HepG2 (cell line): Measurements from ENCODE around the gene NDEL1. TPM values are rescaled to one million over a fixed set of nuclear protein-coding genes. Genes with fewer than 3 reads are reported as not detected.

Source experiments
- ATAC-seq: fragments of 200-7000 bp; cut with Tn5 transposase; 3 replicates; pipeline ENCODE4 v1.9.1; 2020; ENCODE audit warnings: mild to moderate bottlenecking, moderate library complexity
- BruUV-seq: library from RNA; stranded (reverse); fragments of 400-500 nt; replicated peaks from 2 replicates; lab custom pipeline; 2021; lab: Mats Ljungman, UMichigan
- CTCF ChIA-PET: fragments of 300-600 bp; formaldehyde crosslinking; extraction: SDS; loops from one replicate; lab custom pipeline; 2021; ENCODE audit warnings: low total read pairs, inconsistent platforms, low intra/inter-chr PET ratio; lab: Yijun Ruan, JAX
- POLR2A ChIA-PET: fragments of 350-600 bp; sonication (Branson Sonifier 250); formaldehyde crosslinking; loops from one replicate; lab custom pipeline; 2020; ENCODE audit warnings: antibody characterized with exemption, inconsistent platforms; lab: Yijun Ruan, JAX
- DNase-seq: peaks from one replicate; pipeline ENCODE4 v3.0.0-alpha.2; 2015; ENCODE audit warnings: low spot score
- FAIRE-seq: peaks from 3 replicates; lab custom pipeline; 2011; peaks lifted over from hg19 to GRCh38; lab: Jason Lieb, UNC
- H2AFZ ChIP-seq: one replicate; pipeline ENCODE4 v1.6.1; 2011; ENCODE audit warnings: low read length, inconsistent platforms
- H3K27ac ChIP-seq: fragments of 300-600 bp; 3 replicates; pipeline ENCODE4 v1.8.0; 2011; ENCODE audit warnings: mixed run types, mild to moderate bottlenecking, mixed read lengths, low read length, inconsistent platforms; ENCODE audit not compliant: insufficient read depth; ENCODE audit errors: extremely low read length
- H3K27me3 ChIP-seq, 2 experiments: fragments of 200-600 bp in 1 of 2; 2 replicates in 1 of 2; 3 replicates in 1 of 2; pipeline versions ENCODE4 v1.6.0 to v1.8.0; 2011; ENCODE audit warnings: low read length in 2 of 2, mild to moderate bottlenecking in 2 of 2, moderate library complexity in 2 of 2, inconsistent platforms in 1 of 2; ENCODE audit not compliant: insufficient read depth in 2 of 2, control insufficient read depth in 1 of 2
- H3K36me3 ChIP-seq, 2 experiments: fragments of 200-600 bp in 1 of 2; replicated peaks in 1 of 2; 2 replicates in 1 of 2; 3 replicates in 1 of 2; pipeline versions ENCODE4 v1.5.1 to v1.8.0; 2011; ENCODE audit warnings: low read length in 2 of 2, inconsistent platforms in 1 of 2; ENCODE audit not compliant: insufficient read depth in 2 of 2, control insufficient read depth in 1 of 2
- H3K4me1 ChIP-seq: 2 replicates; pipeline ENCODE4 v1.5.1; 2012; ENCODE audit warnings: low read length, inconsistent platforms; ENCODE audit not compliant: insufficient read depth
- H3K4me2 ChIP-seq: 2 replicates; pipeline ENCODE4 v1.6.0; 2011; ENCODE audit warnings: low read depth, low read length, inconsistent platforms
- H3K4me3 ChIP-seq, 3 experiments: fragments of 200-600 bp in 1 of 3; sonication (generic), shearing (Covaris generic) in 1 of 3; replicated peaks in 1 of 3; 2 replicates each; pipeline ENCODE4 v1.5.1; 2011 to 2016; ENCODE audit warnings: low read length in 3 of 3, inconsistent platforms in 2 of 3, low read depth in 2 of 3, mild to moderate bottlenecking in 2 of 3, control low read depth in 1 of 3, mixed read lengths in 1 of 3; ENCODE audit not compliant: insufficient read depth in 1 of 3
- H3K79me2 ChIP-seq: one replicate; pipeline ENCODE4 v1.6.1; 2011; ENCODE audit warnings: low read length, inconsistent platforms; ENCODE audit not compliant: insufficient read depth
- H3K9ac ChIP-seq: 2 replicates; pipeline ENCODE4 v1.6.0; 2011; ENCODE audit warnings: mild to moderate bottlenecking, low read depth, low read length, inconsistent platforms; ENCODE audit not compliant: insufficient read depth
- H3K9me3 ChIP-seq: 2 replicates; pipeline ENCODE4 v1.5.1; 2012; ENCODE audit warnings: mild to moderate bottlenecking, low read length
- H4K20me1 ChIP-seq: 2 replicates; pipeline ENCODE4 v1.6.0; 2011; ENCODE audit warnings: inconsistent platforms, mild to moderate bottlenecking, low read length, moderate library complexity; ENCODE audit not compliant: insufficient read depth
- MBD4 ChIP-seq: IDR thresholded peaks from 2 replicates; pipeline ENCODE4 v1.6.1; 2012; ENCODE audit warnings: low read length, inconsistent platforms, borderline replicate concordance
- ZIK1 ChIP-seq: sonication (generic); formaldehyde crosslinking; IDR thresholded peaks from 2 replicates; pipeline ENCODE4 v1.5.0; 2020; ENCODE audit warnings: mild to moderate bottlenecking, low read depth, missing genetic modification reagents, borderline replicate concordance
- ZNF317 ChIP-seq: sonication (generic); formaldehyde crosslinking; IDR thresholded peaks from 2 replicates; pipeline ENCODE4 v1.5.0; 2020; ENCODE audit warnings: mild to moderate bottlenecking, missing genetic modification reagents
- ZNF589 ChIP-seq: sonication (generic); formaldehyde crosslinking; conservative IDR thresholded peaks from 2 replicates; pipeline ENCODE4 v1.8.0; 2022; ENCODE audit warnings: mild to moderate bottlenecking, moderate library complexity, missing genetic modification reagents
- ZNF747 ChIP-seq: sonication (generic); formaldehyde crosslinking; IDR thresholded peaks from 2 replicates; pipeline ENCODE4 v1.8.1; 2023; ENCODE audit warnings: missing genetic modification reagents, mild to moderate bottlenecking, borderline replicate concordance
- ZSCAN29 ChIP-seq: sonication (generic); formaldehyde crosslinking; conservative IDR thresholded peaks from 2 replicates; pipeline ENCODE4 v1.4.0; 2020; ENCODE audit warnings: mild to moderate bottlenecking, missing genetic modification reagents
- WGBS: methylation state at CpG from one replicate; pipeline ENCODE4 v1.1.6; 2017; ENCODE audit warnings: low lambda C conversion rate; 5-methylcytosine and 5-hydroxymethylcytosine counted together
- in situ Hi-C: cut with HindIII; loops from 2 replicates; pipeline ENCODE4 v1.10.0; 2017; ENCODE audit warnings: low pct_unique_long_range_greater_than_20kb; ENCODE audit not compliant: extremely low pct_ligation_motif_present
- intact Hi-C: fragments of 100-400 bp; cut with micrococcal nuclease; formaldehyde crosslinking; loops from one replicate; pipeline ENCODE4 v1.10.0; 2022; ENCODE audit not compliant: unreplicated experiment
- polyA plus RNA-seq, 8 experiments: library from polyadenylated mRNA; depleted of rRNA in 3 of 8; stranded (reverse) in 7 of 8; unstranded in 1 of 8; fragments of >200 nt; fragmentation: Illumina TruSeq in 4 of 8; extraction: Trizol in 4 of 8; gene quantifications; 2 replicates each; pipeline versions ENCODE4 v1.2.1 to v1.2.3, GENCODE V29; 2011 to 2016; ENCODE audit warnings: low read depth in 4 of 8, missing spikeins in 1 of 8, mixed read lengths in 1 of 8; ENCODE audit not compliant: insufficient read depth in 1 of 8
- total RNA-seq, 5 experiments: library from RNA; depleted of rRNA; stranded (reverse); fragments of >200 nt; fragmentation: Illumina TruSeq; extraction: Trizol; gene quantifications; 2 replicates each; pipeline ENCODE4 v1.2.3, GENCODE V29; 2016; ENCODE audit warnings: low read depth in 1 of 5
- TF ChIP-seq, protein P1 (sequence below), 2 experiments: sonication (generic) in 1 of 2; formaldehyde crosslinking in 1 of 2; IDR thresholded peaks; 2 replicates each; pipeline versions ENCODE4 v1.5.1 to v1.6.1; 2011 to 2020; ENCODE audit warnings: borderline replicate concordance in 1 of 2, low read depth in 1 of 2, low read length in 1 of 2, mild to moderate bottlenecking in 1 of 2, missing genetic modification reagents in 1 of 2, moderate library complexity in 1 of 2

NDEL1 gene
- total and polyA plus RNA-seq, 2 of the 13 experiments (the other 11 are each of a cell fraction or from before 2014, with no cell fraction given), result 59.8 to 153 TPM

DNA sequence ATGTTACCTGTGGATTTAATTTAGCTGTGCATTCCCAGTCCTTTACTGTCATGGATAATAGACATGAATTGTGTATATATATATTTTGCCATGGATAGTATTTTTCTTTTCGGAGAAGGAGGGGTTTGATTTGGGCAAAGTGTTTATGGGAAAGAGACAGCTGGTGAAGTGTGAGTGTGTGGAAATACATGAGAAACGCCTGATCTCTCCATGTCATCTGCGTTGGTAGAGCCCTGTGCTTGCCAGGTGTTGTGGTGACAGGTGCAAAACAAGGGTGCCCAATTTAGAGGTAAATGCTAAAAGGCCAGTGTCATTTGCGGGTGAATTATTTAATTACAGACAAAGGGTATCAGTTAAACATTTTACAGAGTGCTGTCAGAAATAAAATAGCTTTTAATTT lies 23.4 kb downstream of the NDEL1 start (continued):
- TF ChIP-seq MBD4 (no peak), ZIK1 (CRISPR knock-in tag) (no peak), ZNF589 (CRISPR knock-in tag) (no peak), ZNF317 (no peak), ZNF747 (CRISPR knock-in tag) (no peak)

DNA sequence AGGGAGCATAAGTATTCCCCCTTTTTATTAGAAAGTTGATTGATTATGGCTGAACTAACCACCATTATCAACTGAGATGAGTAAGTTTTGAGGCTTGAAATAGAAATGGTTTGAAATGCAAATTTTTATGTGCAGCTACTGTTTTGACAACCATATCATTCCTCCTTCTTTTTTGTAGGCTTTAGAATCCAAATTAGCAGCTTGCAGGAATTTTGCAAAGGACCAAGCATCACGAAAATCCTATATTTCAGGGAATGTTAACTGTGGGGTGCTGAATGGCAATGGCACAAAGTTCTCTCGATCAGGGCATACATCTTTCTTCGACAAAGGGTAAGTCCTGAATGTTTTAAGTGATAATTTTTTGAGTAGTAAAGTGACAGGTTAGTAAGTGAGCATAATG lies 24.1 kb downstream of the NDEL1 start:
- H3K79me2 ChIP-seq, result peaks cover 51% of the 10 kb centered on the region
- H3K9me3 ChIP-seq, result no peaks in the 10 kb centered on the region
- H3K36me3 ChIP-seq, result peaks cover 49 to 93% of the 10 kb centered on the region in 2 experiments
- ChIA-PET CTCF (no interaction called here), POLR2A (no interaction called here)
- intact Hi-C loops (no loop called here), in situ Hi-C loops (no loop called here)
- no peaks in the 10 kb centered on the region for H3K27me3 ChIP-seq
- H3K4me1 ChIP-seq, result peaks cover 36% of the 10 kb centered on the region
- DNase-seq (no peak), ATAC-seq (no peak)
- H3K27ac ChIP-seq, result no peak overlapping the region
- 98% methylated on average over 3 of the region's 3 CpGs for WGBS
- no peak overlapping the region for H3K4me2 ChIP-seq
- H2AFZ ChIP-seq, result no peak overlapping the region
- peaks cover 17% of the 10 kb centered on the region for H4K20me1 ChIP-seq
- H3K4me3 ChIP-seq, result no peak overlapping the region
- H3K9ac ChIP-seq, result no peak overlapping the region
- TF ChIP-seq, protein P1, sequence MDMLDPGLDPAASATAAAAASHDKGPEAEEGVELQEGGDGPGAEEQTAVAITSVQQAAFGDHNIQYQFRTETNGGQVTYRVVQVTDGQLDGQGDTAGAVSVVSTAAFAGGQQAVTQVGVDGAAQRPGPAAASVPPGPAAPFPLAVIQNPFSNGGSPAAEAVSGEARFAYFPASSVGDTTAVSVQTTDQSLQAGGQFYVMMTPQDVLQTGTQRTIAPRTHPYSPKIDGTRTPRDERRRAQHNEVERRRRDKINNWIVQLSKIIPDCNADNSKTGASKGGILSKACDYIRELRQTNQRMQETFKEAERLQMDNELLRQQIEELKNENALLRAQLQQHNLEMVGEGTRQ (IDR thresholded peaks at IDR 0.05; ENCODE audit: low read depth, low read length), result no peak
- TF ChIP-seq, protein P1 (CRISPR knock-in tag; IDR thresholded peaks at IDR 0.05; ENCODE audit: borderline replicate concordance), result no peak
- TF ChIP-seq ZSCAN29, result no peak
- TF ChIP-seq, all 625 proteins: peak for 0
- no peak for FAIRE-seq
- no TSS peak for BruUV-seq
